SK-N-SH treated with all-trans-retinoic acid at 6 μM for 48 hours (cell line): ENCODE data around the gene HMX1.

Experiments
- ATAC-seq: fragments of 200-7000 bp; cut with Tn5 transposase; 3 replicates; pipeline ENCODE4 v1.9.1; 2020; ENCODE audit warnings: mild to moderate bottlenecking, moderate library complexity
- ARNTL ChIP-seq: fragments of 450-650 bp; formaldehyde crosslinking; IDR thresholded peaks from 2 replicates; pipeline ENCODE4 v1.5.0; 2020; ENCODE audit warnings: low read depth, mild to moderate bottlenecking, moderate library complexity, borderline replicate concordance
- BACH2 ChIP-seq: fragments of 250-450 bp; sonication (Bioruptor Pico); IDR thresholded peaks from 2 replicates; pipeline ENCODE4 v1.9.0; 2021; ENCODE audit warnings: mild to moderate bottlenecking, borderline replicate concordance
- CREB5 ChIP-seq: fragments of 250-450 bp; sonication (Bioruptor Pico); IDR thresholded peaks from 2 replicates; pipeline ENCODE4 v1.5.1; 2020; ENCODE audit warnings: low read depth, mild to moderate bottlenecking, moderate library complexity
- CSDC2 ChIP-seq: fragments of 250-450 bp; sonication (Bioruptor Pico); IDR thresholded peaks from 2 replicates; pipeline ENCODE4 v1.5.0; 2020; ENCODE audit warnings: mild to moderate bottlenecking, moderate library complexity
- GLIS3 ChIP-seq: fragments of 250-450 bp; sonication (Bioruptor Pico); IDR thresholded peaks from 2 replicates; pipeline ENCODE4 v1.5.0; 2020; ENCODE audit warnings: mild to moderate bottlenecking, moderate library complexity
- ISL1 ChIP-seq: fragments of 250-450 bp; sonication (Bioruptor Pico); IDR thresholded peaks from 2 replicates; pipeline ENCODE4 v2.1.2; 2022; ENCODE audit warnings: mild to moderate bottlenecking, moderate library complexity
- OSR1 ChIP-seq: fragments of 250-450 bp; sonication (Bioruptor Pico); IDR thresholded peaks from 2 replicates; pipeline ENCODE4 v1.8.0; 2022; ENCODE audit warnings: moderate library complexity, mild to moderate bottlenecking, inconsistent platforms
- POU6F1 ChIP-seq: fragments of 250-450 bp; sonication (Bioruptor Pico); IDR thresholded peaks from 2 replicates; pipeline ENCODE4 v1.8.0; 2021; ENCODE audit warnings: low read depth, mild to moderate bottlenecking, moderate library complexity, borderline replicate concordance
- PPARA ChIP-seq: fragments of 250-450 bp; sonication (Bioruptor Pico); IDR thresholded peaks from 2 replicates; pipeline ENCODE4 v1.5.0; 2020; ENCODE audit warnings: mild to moderate bottlenecking, borderline replicate concordance
- RARB ChIP-seq: fragments of 250-450 bp; sonication (Bioruptor Pico); IDR thresholded peaks from 2 replicates; pipeline ENCODE4 v1.8.0; 2021; ENCODE audit warnings: mild to moderate bottlenecking, moderate library complexity
- SNAI2 ChIP-seq: fragments of 250-450 bp; sonication (Bioruptor Pico); IDR thresholded peaks from 2 replicates; pipeline ENCODE4 v1.5.0; 2020; ENCODE audit warnings: mild to moderate bottlenecking, moderate library complexity
- TCF4 ChIP-seq: fragments of 250-450 bp; sonication (Bioruptor Pico); IDR thresholded peaks from 2 replicates; pipeline ENCODE4 v1.8.0; 2021; ENCODE audit warnings: mild to moderate bottlenecking, moderate library complexity, borderline replicate concordance
- TOX ChIP-seq: fragments of 250-450 bp; sonication (Bioruptor Pico); IDR thresholded peaks from 2 replicates; pipeline ENCODE4 v1.8.0; 2021; ENCODE audit warnings: mild to moderate bottlenecking, moderate library complexity, borderline replicate concordance
- ZC3H10 ChIP-seq: fragments of 250-450 bp; sonication (Bioruptor Pico); IDR thresholded peaks from 2 replicates; pipeline ENCODE4 v1.5.1; 2021; ENCODE audit warnings: mild to moderate bottlenecking, moderate library complexity
- ZFP3 ChIP-seq: fragments of 250-450 bp; sonication (Bioruptor Pico); IDR thresholded peaks from 2 replicates; pipeline ENCODE4 v1.5.0; 2020; ENCODE audit warnings: mild to moderate bottlenecking, moderate library complexity
- ZFP30 ChIP-seq: fragments of 450-650 bp; formaldehyde crosslinking; IDR thresholded peaks from 2 replicates; pipeline ENCODE4 v1.5.0; 2022; ENCODE audit warnings: mild to moderate bottlenecking, moderate library complexity
- ZNF565 ChIP-seq: fragments of 450-650 bp; formaldehyde crosslinking; conservative IDR thresholded peaks from 2 replicates; pipeline ENCODE4 v1.5.0; 2020; ENCODE audit warnings: low read depth, mild to moderate bottlenecking, moderate library complexity
- ZNF70 ChIP-seq: fragments of 450-650 bp; formaldehyde crosslinking; IDR thresholded peaks from 2 replicates; pipeline ENCODE4 v1.5.0; 2020; ENCODE audit warnings: mild to moderate bottlenecking, moderate library complexity
- ZNF8 ChIP-seq: fragments of 450-650 bp; formaldehyde crosslinking; IDR thresholded peaks from 2 replicates; pipeline ENCODE4 v1.5.0; 2020; ENCODE audit warnings: mild to moderate bottlenecking, moderate library complexity
- TF ChIP-seq, protein P1 (sequence below): fragments of 250-450 bp; sonication (Bioruptor Pico); IDR thresholded peaks from 2 replicates; pipeline ENCODE4 v1.8.0; 2020; ENCODE audit warnings: mild to moderate bottlenecking, moderate library complexity, borderline replicate concordance
- TF ChIP-seq, protein P2 (sequence below): fragments of 250-450 bp; sonication (Bioruptor Pico); IDR thresholded peaks from 2 replicates; pipeline ENCODE4 v1.5.0; 2020; ENCODE audit warnings: mild to moderate bottlenecking, moderate library complexity

HMX1 gene

GRCh38 chr4:8914461-8915171 lies 43.0 kb upstream of the HMX1 start (continued):
- TF ChIP-seq CREB5 (CRISPR knock-in tag) = no peak
- TF ChIP-seq, all 23 proteins: peak for 0

- no peak for ATAC-seq
- TF ChIP-seq SNAI2 (CRISPR knock-in tag) (no peak), ZFP3 (CRISPR knock-in tag) (no peak), BACH2 (CRISPR knock-in tag) (no peak), ZFP30 (no peak), ARNTL (CRISPR knock-in tag) (no peak), OSR1 (CRISPR knock-in tag) (no peak), CSDC2 (CRISPR knock-in tag) (no peak), TCF4 (no peak), GLIS3 (CRISPR knock-in tag) (no peak), CREB5 (CRISPR knock-in tag) (no peak), ZNF565 (no peak), ZC3H10 (CRISPR knock-in tag) (no peak), ZNF70 (CRISPR knock-in tag) (no peak), TOX (CRISPR knock-in tag) (no peak), ISL1 (CRISPR knock-in tag) (no peak)
- TF ChIP-seq, protein P1, sequence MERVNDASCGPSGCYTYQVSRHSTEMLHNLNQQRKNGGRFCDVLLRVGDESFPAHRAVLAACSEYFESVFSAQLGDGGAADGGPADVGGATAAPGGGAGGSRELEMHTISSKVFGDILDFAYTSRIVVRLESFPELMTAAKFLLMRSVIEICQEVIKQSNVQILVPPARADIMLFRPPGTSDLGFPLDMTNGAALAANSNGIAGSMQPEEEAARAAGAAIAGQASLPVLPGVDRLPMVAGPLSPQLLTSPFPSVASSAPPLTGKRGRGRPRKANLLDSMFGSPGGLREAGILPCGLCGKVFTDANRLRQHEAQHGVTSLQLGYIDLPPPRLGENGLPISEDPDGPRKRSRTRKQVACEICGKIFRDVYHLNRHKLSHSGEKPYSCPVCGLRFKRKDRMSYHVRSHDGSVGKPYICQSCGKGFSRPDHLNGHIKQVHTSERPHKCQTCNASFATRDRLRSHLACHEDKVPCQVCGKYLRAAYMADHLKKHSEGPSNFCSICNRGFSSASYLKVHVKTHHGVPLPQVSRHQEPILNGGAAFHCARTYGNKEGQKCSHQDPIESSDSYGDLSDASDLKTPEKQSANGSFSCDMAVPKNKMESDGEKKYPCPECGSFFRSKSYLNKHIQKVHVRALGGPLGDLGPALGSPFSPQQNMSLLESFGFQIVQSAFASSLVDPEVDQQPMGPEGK (CRISPR knock-in tag) = no peak
- TF ChIP-seq, protein P2, sequence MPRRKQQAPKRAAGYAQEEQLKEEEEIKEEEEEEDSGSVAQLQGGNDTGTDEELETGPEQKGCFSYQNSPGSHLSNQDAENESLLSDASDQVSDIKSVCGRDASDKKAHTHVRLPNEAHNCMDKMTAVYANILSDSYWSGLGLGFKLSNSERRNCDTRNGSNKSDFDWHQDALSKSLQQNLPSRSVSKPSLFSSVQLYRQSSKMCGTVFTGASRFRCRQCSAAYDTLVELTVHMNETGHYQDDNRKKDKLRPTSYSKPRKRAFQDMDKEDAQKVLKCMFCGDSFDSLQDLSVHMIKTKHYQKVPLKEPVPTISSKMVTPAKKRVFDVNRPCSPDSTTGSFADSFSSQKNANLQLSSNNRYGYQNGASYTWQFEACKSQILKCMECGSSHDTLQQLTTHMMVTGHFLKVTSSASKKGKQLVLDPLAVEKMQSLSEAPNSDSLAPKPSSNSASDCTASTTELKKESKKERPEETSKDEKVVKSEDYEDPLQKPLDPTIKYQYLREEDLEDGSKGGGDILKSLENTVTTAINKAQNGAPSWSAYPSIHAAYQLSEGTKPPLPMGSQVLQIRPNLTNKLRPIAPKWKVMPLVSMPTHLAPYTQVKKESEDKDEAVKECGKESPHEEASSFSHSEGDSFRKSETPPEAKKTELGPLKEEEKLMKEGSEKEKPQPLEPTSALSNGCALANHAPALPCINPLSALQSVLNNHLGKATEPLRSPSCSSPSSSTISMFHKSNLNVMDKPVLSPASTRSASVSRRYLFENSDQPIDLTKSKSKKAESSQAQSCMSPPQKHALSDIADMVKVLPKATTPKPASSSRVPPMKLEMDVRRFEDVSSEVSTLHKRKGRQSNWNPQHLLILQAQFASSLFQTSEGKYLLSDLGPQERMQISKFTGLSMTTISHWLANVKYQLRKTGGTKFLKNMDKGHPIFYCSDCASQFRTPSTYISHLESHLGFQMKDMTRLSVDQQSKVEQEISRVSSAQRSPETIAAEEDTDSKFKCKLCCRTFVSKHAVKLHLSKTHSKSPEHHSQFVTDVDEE (CRISPR knock-in tag) = no peak
Observed at GRCh38 chr4:8913858-8914460, 42.3 kb upstream of the HMX1 start.

GRCh38 chr4:8913121-8913857 lies 41.6 kb upstream of the HMX1 start:
- no peak for ATAC-seq
- TF ChIP-seq SNAI2 (CRISPR knock-in tag) = no peak
- no peak for TF ChIP-seq PPARA
- TF ChIP-seq ZNF565 = no peak
- TF ChIP-seq RARB (CRISPR knock-in tag) = no peak
- no peak for TF ChIP-seq ARNTL (CRISPR knock-in tag)
- TF ChIP-seq CSDC2 (CRISPR knock-in tag) = no peak
- TF ChIP-seq ZNF8 = no peak
- no peak for TF ChIP-seq ZNF70 (CRISPR knock-in tag)
- TF ChIP-seq TCF4 = no peak
- no peak for TF ChIP-seq CREB5 (CRISPR knock-in tag)
- TF ChIP-seq POU6F1 (CRISPR knock-in tag) = no peak
- TF ChIP-seq ZC3H10 (CRISPR knock-in tag) = no peak
- TF ChIP-seq, protein P2 (CRISPR knock-in tag) = no peak
